ENCODE data around the gene CHST11.

The CHST11 gene

DNA sequence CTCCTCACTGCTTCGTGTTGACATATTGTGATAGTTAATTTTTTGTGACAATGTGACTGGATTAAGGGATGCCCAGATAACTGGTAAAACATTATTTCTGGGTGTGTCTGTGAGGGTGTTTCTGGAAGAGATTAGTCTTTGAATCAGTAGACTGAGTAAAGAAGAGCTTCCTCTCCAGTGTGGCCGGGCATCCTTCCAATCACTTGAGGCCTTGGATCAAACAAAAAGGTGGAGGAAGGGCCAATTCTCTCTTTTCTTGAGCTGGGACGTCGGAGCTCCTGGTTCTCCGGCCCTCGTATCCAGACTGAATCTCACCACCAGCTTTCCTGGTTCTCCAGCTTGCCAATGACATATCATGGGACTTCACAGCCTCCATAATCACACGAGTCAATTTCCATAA is 240.4 kb downstream of the CHST11 start:
- no peak for DNase-seq (ENCODE audit: low read depth)

- DNase-seq (ENCODE audit: low read depth) = no peak
Observed at GRCh38 chr12:104698871-104699270, 242.1 kb downstream of the CHST11 start.

DNA sequence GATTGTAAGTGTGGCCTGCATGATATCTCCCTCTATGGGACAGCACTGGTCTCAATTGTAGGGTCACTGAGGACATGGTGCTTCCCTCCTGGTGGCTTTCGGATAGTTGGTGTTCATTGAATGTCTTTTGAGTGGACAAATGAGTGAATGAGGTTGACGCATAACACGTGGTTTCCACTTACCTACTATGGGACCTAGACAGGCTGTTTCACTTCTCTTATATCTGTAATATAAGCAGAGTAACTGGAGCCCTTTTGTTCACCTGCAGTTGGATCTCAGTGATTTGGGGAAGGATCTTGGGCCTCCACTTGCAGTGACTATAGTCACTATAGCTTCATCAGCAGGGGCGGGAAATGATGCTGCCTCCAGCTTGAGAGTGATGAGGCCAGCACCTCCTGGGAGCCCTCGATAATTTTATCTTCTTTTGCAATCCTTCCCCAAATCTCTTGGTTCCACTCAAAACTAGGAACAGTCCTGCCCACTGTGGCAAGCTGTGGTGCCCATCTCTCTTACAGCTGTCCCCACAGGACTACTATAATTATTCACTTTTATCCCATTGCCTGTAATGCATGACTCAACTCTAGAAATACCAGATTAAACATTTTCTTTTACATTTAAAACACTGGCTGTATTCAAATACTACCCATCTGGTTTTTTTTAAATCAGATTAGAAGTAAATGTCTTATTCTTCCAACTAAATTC is 242.9 kb downstream of the CHST11 start:
- no peak for DNase-seq (ENCODE audit: low read depth)

DNA sequence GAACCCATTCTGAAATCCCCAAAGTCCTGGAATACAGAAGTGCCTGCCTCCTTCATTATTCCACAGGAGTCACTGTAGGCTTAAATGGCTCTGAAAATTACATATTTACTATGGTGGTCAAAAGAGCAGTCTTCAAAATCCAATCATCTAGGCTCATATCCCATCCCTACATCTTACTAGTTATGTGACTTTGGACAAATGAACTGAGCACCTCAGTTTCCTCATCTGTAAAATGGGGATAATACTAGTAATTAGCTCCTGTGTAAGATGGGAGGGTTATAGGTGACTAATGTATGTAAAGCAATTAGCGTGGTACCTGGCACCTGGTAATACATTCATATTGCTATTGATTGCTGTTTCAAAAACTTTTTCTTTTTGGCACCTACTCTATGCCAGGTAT is 243.6 kb downstream of the CHST11 start:
- no peak for DNase-seq (ENCODE audit: low read depth)

DNA sequence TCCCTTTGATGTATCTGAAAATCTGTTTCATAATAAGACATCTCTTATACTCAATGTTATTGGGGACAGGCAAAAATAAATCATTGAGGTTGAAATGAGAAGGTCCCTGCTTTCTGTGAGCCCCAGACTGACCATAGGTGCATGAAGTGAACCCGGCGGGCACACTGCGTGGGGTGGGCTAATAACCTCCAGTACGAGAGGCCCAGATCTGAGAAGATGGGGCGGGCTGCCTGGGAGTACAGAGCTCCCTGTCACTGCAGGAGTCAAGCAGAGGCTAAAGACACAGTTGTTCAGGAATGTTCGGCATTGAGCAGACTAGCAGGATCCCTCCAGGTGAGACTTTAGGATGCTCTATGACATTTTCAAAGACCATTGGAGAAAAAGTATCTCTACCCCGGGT is 244.6 kb downstream of the CHST11 start:
- no peak for DNase-seq (ENCODE audit: low read depth)

DNA sequence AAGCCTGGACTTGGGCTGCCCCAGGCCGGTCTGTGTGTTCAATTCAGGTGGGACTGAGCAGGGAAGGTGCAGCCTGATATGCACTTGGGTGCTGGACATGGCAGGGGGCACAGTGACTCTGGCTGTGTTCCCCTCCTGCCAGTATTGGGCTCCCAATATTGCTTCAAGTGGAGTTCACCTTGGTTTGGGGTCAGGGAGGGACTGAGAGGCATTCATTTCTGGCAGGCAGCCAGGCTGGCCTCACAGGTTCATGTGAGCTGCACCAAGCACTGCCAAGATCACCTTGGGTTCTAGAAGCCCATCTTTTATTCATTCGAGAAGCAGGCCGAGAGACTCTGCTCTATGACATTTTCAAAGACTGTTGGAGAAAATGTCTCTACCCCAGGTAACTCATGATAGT is 245.0 kb downstream of the CHST11 start:
- DNase-seq (ENCODE audit: low read depth) = no peak

DNA sequence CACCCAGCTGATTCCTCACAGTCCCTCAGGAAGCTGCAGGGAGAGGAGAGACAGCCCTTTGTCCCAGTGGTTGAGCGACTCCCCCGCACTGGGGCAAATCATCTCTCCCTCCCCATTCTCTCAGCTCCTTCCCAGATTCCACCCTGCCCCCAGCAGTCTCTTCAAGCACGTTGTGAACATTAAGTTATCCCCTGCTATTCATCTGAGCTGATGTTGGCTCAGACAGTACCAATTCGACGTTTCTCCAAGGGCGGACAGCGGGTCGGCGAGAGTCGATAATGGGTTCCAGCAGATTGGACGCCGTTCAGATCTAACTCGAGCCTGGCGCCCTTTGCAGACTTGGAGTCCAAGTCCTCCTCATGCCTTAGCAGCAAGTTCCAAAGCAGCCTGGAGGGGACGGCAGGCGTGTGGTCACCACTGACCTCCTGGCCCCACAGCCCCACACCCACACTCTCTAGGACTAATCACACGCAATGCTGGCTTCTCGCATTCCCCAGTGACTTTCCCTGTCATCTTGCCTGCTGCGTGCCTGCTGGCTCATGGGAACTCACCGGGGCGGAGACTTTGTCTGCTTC is 245.9 kb downstream of the CHST11 start:
- DNase-seq (ENCODE audit: low read depth) = no peak

DNA sequence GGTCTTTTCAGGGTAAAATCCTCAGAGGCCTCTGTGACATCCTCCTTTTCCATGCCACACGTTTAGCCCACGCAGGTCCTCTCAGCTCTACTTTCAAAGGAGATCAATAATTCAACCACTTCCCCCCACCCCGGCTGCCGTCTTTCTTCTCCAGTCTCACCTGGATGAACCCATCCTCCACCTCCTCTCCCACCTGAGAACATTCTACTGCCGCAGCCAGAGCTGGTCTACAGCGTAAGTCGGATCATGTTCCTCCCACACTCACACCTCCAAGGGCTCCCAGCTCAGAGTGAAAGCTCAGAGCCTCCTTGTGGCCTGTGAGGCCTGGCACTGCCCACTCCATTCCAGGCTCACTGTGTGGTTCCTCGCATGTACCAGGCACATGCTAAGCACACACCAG is 246.6 kb downstream of the CHST11 start:
- no peak for DNase-seq (ENCODE audit: low read depth)

DNA sequence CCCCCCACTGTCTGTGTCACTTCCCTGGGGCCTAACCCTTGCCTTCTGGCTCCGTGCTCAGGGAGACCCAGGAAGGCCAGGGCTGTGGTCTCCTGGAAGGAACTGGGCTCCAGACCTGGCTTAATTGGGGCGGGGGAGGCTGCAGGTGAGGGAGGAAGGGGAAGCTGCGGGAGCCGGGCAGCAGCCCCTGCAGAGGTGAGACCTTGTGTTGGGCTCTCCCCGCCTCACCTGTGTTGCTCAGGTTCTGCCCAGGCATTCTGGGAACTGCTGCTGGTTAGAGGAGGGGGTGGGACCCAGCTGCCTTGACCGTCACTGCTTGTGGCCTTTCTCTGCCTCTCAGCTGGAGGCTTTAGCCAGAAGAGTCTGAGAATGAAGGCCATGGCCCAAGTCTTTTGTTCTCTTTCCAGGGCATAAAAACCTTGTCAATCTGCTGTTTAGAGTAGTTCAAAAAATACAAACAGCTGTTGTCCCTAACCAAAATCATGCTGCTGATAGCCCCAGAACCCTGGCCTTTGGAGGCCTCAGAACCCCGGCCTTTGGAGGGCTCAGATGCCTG is 247.6 kb downstream of the CHST11 start:
- no peak for DNase-seq (ENCODE audit: low read depth)

- DNase-seq (ENCODE audit: low read depth) = no peak
Observed at GRCh38 chr12:104707194-104707593, 250.4 kb downstream of the CHST11 start.

DNA sequence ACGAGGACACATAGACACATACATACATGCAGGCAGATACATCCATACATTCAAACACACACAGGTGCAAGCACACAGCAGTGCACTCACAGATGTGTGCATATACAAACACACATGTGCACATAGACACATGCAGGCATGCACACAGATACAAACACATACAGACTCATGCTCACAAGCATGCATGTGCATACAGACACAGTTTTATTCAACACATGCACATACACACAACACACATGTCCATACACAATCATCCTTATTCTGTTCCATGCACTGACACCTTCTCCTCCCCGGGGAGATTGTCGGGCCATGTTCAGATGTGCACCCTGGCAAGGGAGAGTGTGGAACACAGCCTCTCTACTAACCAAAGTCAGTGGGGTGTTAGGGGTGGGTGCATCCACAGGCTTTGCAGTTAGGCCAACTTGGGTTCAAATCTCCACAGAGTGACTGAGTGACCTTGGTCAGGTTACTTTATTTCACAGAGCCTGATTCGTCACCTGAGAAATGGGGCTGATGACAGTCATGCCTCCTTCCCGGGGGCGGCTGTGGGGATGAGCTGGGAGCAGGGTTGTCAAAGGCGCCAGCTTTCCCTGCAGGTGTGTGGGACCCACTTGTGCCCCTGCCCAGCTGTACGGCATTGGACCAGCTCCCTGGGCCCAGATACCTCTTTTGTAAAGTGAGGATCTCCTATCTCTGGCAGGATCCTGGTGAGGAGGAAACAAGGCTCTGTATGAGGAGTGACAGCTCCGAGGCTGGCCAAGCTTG is 251.2 kb downstream of the CHST11 start:
- no peak for DNase-seq (ENCODE audit: low read depth)

DNA sequence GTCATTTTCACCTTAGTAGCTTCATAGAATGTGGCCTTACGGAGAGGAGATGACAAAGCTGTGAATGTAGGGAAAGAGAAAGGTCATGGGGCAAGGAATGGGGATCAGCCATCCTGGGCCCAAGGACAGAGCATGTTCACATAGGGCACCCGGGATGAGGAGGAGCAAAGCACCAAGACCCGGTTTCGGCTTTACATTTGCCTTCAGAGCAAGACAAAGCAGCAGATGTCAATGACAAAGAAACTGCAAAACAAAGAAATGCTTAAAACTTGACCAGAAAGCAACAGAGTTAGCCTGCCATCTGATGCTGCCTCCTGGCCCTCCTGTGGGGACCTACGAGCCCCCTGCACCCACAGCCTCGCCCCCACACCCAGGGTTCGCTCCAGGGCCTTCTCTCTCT is 252.1 kb downstream of the CHST11 start:
- DNase-seq (ENCODE audit: low read depth) = no peak

GRCh38 chr12:104709692-104710435 is 253.1 kb downstream of the CHST11 start:
- DNase-seq (ENCODE audit: low read depth) = no peak

GRCh38 chr12:104710940-104711689 is 254.4 kb downstream of the CHST11 start:
- DNase-seq (ENCODE audit: low read depth) = no peak

GRCh38 chr12:104712477-104712876 is 255.7 kb downstream of the CHST11 start:
- DNase-seq (ENCODE audit: low read depth) = no peak

- DNase-seq (ENCODE audit: low read depth) = no peak
Observed at GRCh38 chr12:104712968-104713367, 256.2 kb downstream of the CHST11 start.

DNA sequence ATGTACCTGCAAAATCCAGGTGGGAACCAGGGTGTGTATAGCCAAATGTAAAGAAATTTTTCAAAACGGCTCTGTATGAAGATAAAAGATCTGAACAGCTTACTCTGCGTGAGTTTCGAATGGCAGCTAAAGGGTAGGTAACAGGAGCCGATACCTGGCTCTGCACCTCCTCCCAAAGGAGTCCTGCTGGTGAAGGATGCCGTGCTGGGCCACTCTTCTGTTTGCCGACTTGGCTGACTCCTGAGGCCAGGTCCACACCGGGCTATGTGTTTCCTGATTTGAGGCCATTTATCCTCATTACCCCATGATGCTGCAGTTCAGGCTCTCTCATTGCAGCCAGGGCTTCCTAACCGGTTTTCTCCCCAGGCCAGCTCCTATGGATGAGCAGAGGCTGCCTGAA is 256.7 kb downstream of the CHST11 start:
- DNase-seq (ENCODE audit: low read depth) = no peak

- DNase-seq (ENCODE audit: low read depth) = no peak
Observed at GRCh38 chr12:104714369-104714768, 257.6 kb downstream of the CHST11 start.

DNA sequence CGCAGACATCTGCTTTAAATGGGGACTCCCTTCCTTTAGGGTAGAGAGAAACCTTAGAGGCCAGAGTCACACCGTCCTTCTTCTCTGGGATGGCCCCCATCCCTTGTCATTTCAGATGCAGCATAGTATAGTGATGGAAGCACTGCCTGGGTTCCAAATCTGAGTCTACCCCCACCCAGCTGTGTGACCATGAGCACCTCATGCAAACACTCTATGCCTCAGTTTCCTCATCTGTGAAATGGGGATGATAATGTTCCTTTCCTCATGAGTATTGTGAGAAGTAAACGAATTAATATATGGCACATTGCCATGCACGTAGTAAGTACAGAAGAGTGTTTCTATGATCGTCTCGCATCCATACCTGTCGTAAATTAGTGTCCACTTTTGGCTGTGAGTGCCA is 259.4 kb downstream of the CHST11 start:
- DNase-seq (ENCODE audit: low read depth) = no peak

DNA sequence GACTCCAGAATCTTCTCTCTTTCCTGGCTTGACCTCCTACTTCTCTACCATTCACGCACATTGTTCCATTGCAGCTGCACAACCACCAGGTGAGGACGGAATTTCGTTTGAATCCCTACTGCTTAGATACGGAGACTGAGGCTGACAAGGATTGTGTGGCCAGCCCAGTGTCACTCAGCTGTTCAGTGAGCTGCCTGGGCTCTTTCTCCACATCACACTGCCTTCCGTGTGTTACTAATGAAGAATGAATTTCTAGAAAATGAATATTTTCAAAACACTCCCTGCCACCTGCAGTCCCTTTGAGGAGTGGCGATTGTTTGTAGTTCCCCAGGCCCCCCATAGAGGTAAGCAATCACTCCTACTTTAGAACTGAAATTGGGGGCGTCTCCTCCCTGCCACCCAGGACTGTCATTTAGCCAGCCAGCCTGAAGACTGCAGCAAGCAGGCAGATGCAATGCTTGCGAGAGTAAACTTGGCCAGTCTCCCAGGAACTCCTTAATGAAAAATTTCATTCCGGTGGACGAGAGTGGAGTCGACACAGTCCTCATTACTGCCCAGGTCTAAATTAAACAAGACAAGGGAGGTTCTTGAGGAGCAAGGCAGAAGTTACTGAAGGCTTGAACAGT is 261.7 kb downstream of the CHST11 start:
- DNase-seq (ENCODE audit: low read depth) = no peak

GRCh38 chr12:104719700-104720338 is 263.1 kb downstream of the CHST11 start:
- DNase-seq (ENCODE audit: low read depth) = no peak
